Measurements from ENCODE around the gene KRT3. TPM values are rescaled to one million over a fixed set of nuclear protein-coding genes. Genes with fewer than 3 reads are reported as not detected.

KRT3 gene
- total RNA-seq, 1 experiment from 2014 or later: not detected

DNA sequence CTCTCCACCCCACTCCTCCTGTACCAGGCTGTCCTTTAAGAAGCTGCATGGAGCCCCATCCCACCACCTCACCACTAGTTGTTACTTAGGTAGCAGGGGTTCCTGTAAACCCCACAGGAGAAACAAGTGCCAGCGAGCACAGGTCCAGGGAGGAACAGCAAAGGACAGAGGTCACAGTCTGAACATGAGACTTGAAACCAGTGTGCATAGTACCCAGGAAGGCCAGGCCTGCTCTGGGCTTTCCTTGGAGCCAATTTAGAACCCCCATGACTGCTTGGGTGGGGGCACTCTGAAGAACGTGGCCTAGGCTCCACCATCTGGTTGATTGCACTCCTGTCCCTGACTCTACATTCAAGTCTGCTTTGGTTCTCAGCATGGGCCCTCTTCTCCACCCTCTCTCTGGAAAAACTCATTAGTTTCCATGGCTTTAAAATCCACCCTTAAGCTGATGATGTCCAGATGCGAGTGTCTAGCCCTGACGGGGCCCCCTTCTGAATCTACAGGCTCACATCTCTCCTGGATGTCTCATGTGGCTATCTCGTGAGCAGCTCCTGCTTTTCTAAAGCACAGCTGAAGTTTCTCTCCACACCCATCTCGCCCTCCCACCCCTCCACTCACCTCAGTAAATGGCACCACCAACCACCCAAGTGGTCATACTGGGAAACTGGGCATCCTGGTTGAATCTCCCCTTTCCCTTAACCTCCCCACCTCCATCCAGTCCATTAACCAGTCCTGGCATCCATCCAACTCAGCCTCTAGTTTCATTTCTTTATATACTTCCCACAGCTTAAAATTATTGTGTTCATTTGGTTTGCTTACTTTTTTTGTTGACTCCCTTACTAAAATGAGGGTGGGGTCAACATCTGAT is 8.4 kb downstream of the KRT3 start:
- no peak for DNase-seq
- Mint-ChIP-seq H3K9me3 (ENCODE audit: low read depth, unreplicated experiment) (no peaks in the 10 kb centered on the region), H3K27ac (ENCODE audit: unreplicated experiment) (no peak overlapping the region), H3K27me3 (ENCODE audit: unreplicated experiment) (peaks cover 64% of the 10 kb centered on the region), H3K4me3 (ENCODE audit: low read depth, unreplicated experiment) (no peak overlapping the region), H3K36me3 (ENCODE audit: insufficient read depth, unreplicated experiment) (no peaks in the 10 kb centered on the region), H3K4me1 (ENCODE audit: low read depth, unreplicated experiment) (peaks cover 7% of the 10 kb centered on the region)
- BruUV-seq (replicated peaks): no TSS peak
- CTCF ChIA-PET: interaction anchor here (1.2 kb wide), 1 partner anchor 11 kb away, joined by 4 read pairs; the partner anchor contains the start of gene KRT76
- TF ChIP-seq, protein P1, sequence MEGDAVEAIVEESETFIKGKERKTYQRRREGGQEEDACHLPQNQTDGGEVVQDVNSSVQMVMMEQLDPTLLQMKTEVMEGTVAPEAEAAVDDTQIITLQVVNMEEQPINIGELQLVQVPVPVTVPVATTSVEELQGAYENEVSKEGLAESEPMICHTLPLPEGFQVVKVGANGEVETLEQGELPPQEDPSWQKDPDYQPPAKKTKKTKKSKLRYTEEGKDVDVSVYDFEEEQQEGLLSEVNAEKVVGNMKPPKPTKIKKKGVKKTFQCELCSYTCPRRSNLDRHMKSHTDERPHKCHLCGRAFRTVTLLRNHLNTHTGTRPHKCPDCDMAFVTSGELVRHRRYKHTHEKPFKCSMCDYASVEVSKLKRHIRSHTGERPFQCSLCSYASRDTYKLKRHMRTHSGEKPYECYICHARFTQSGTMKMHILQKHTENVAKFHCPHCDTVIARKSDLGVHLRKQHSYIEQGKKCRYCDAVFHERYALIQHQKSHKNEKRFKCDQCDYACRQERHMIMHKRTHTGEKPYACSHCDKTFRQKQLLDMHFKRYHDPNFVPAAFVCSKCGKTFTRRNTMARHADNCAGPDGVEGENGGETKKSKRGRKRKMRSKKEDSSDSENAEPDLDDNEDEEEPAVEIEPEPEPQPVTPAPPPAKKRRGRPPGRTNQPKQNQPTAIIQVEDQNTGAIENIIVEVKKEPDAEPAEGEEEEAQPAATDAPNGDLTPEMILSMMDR (IDR thresholded peaks at IDR 0.05; ENCODE audit: unreplicated experiment): no peak
- intact Hi-C loops (cut with micrococcal nuclease; ENCODE audit: unreplicated experiment): no loop called here

DNA sequence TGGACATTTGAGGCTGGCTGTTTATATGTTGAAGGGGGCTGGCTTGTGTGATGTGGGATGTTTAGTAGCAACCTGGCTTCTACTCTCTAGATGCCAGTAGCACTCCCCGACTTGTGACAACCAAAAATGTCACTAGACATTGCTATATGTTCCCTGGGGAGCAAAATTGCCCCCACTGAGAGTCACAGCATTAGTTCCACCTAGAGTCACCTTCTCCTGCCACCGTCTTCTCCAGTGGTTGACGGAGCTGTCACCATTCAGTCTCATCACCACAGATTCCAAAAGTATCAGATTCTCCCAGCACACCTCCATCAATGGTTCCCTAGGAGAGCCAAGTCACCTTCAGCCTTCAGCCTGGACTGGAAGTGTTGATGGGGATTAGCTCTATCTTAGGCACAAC is 11.0 kb downstream of the KRT3 start:
- BruUV-seq (replicated peaks): no TSS peak
- CTCF ChIA-PET: no interaction called here
- no peak overlapping the region for H3K4me3 Mint-ChIP-seq (ENCODE audit: low read depth, unreplicated experiment)
- intact Hi-C loops (cut with micrococcal nuclease; ENCODE audit: unreplicated experiment): no loop called here
- H3K36me3 Mint-ChIP-seq (ENCODE audit: insufficient read depth, unreplicated experiment): no peaks in the 10 kb centered on the region
- H3K9me3 Mint-ChIP-seq (ENCODE audit: low read depth, unreplicated experiment): no peaks in the 10 kb centered on the region
- peaks cover 7% of the 10 kb centered on the region for H3K4me1 Mint-ChIP-seq (ENCODE audit: low read depth, unreplicated experiment)
- TF ChIP-seq, protein P1 (IDR thresholded peaks at IDR 0.05; ENCODE audit: unreplicated experiment): no peak
- H3K27me3 Mint-ChIP-seq (ENCODE audit: unreplicated experiment): peaks cover 76% of the 10 kb centered on the region
- no peak overlapping the region for H3K27ac Mint-ChIP-seq (ENCODE audit: unreplicated experiment)
- no peak for DNase-seq

DNA sequence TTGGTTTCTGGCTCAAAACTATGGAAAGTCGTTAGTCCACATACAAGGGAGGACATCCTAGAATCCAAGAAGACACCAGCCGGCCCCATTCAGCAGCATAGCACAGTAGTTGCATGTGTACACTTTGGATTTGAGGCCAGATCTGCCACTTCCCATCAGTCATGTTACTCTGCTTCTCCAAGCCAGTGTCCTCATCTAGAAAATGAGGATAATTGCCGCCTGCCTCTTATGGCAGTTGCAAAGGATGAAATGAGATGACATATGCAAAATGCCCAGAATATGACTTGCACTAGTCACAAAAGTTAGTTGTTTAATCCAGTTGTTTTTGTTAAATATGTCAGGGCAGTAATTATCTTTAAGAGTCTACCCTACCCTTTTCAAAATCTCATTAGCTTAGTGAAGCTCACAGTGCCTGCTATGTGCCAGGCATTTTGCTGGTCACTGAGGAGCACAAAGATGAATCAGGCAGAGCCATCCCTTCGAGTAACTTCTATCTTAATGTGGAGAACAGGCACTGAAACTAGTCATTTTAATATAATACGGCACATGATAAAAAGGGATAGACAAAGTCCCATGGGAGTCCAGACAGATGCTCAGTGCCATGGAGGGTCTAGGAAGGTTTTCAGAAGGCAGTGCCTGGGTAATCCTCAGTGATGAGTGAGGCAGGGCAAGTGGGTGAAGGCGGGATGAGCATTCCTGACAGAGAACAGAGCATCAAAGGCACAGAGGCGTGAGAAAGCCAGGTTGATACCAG is 12.2 kb downstream of the KRT3 start:
- Mint-ChIP-seq H3K27ac (ENCODE audit: unreplicated experiment) (no peak overlapping the region), H3K4me1 (ENCODE audit: low read depth, unreplicated experiment) (peaks cover 6% of the 10 kb centered on the region), H3K4me3 (ENCODE audit: low read depth, unreplicated experiment) (no peak overlapping the region), H3K27me3 (ENCODE audit: unreplicated experiment) (peaks cover 76% of the 10 kb centered on the region), H3K36me3 (ENCODE audit: insufficient read depth, unreplicated experiment) (no peaks in the 10 kb centered on the region), H3K9me3 (ENCODE audit: low read depth, unreplicated experiment) (no peaks in the 10 kb centered on the region)
- DNase-seq: no peak
- TF ChIP-seq, protein P1 (IDR thresholded peaks at IDR 0.05; ENCODE audit: unreplicated experiment): no peak
- CTCF ChIA-PET: interaction anchor here (0.7 kb wide), 1 partner anchor 14 kb away, joined by 4 read pairs; no protein-coding TSS in a partner anchor
- no TSS peak for BruUV-seq (replicated peaks)
- intact Hi-C loops (cut with micrococcal nuclease; ENCODE audit: unreplicated experiment): no loop called here

DNA sequence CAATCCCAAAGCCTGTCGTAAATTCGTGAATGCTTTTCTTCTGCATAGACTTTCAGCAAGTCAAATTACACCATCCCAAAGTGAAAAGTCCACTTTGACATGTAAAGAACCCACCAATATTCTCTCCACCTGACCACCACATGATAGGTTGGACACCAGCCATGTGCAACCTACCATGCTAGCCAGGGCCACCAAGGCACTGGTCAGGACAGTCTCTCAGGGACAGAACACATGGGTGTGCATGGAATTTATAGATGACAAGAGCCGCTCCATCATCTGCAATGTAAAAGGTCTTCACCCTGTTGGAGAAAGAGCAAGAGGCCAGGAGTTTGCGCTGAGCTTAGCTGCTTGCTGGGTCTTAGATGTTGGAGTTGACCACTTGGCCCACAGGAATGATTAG is 13.4 kb downstream of the KRT3 start:
- H3K4me1 Mint-ChIP-seq (ENCODE audit: low read depth, unreplicated experiment): no peaks in the 10 kb centered on the region
- H3K27ac Mint-ChIP-seq (ENCODE audit: unreplicated experiment): no peak overlapping the region
- no peak overlapping the region for H3K4me3 Mint-ChIP-seq (ENCODE audit: low read depth, unreplicated experiment)
- intact Hi-C loops (cut with micrococcal nuclease; ENCODE audit: unreplicated experiment): no loop called here
- CTCF ChIA-PET: no interaction called here
- TF ChIP-seq, protein P1 (IDR thresholded peaks at IDR 0.05; ENCODE audit: unreplicated experiment): no peak
- H3K9me3 Mint-ChIP-seq (ENCODE audit: low read depth, unreplicated experiment): no peaks in the 10 kb centered on the region
- H3K27me3 Mint-ChIP-seq (ENCODE audit: unreplicated experiment): peaks cover 83% of the 10 kb centered on the region
- no TSS peak for BruUV-seq (replicated peaks)
- no peaks in the 10 kb centered on the region for H3K36me3 Mint-ChIP-seq (ENCODE audit: insufficient read depth, unreplicated experiment)
- no peak for DNase-seq
